GM20000 (cell line): ENCODE measurements around the gene OSBP2.

ENCODE experiments used
- DNase-seq: peaks from one replicate; pipeline ENCODE4 v3.0.0; 2012; ENCODE audit warnings: low spot score
- CTCF ChIP-seq: IDR thresholded peaks from 2 replicates; pipeline ENCODE4 v1.5.1; 2012; ENCODE audit warnings: mild to moderate bottlenecking, control low read depth; ENCODE audit errors: extremely low read depth, missing control alignments

Gene OSBP2

GRCh38 chr22:30832407-30832987 is 137.8 kb downstream of the OSBP2 start:
- no peak for TF ChIP-seq CTCF
- no peak for DNase-seq

GRCh38 chr22:30833322-30833721 is 138.6 kb downstream of the OSBP2 start:
- DNase-seq: no peak
- TF ChIP-seq CTCF: no peak

GRCh38 chr22:30837531-30837930 is 142.9 kb downstream of the OSBP2 start:
- TF ChIP-seq CTCF: no peak
- no peak for DNase-seq

GRCh38 chr22:30838111-30838510 is 143.4 kb downstream of the OSBP2 start:
- DNase-seq: no peak
- no peak for TF ChIP-seq CTCF

GRCh38 chr22:30841273-30841672 is 146.6 kb downstream of the OSBP2 start:
- no peak for DNase-seq
- TF ChIP-seq CTCF: no peak

GRCh38 chr22:30843245-30843644 is 148.6 kb downstream of the OSBP2 start:
- no peak for DNase-seq
- no peak for TF ChIP-seq CTCF

GRCh38 chr22:30847583-30847982 is 152.9 kb downstream of the OSBP2 start:
- no peak for DNase-seq
- TF ChIP-seq CTCF: no peak
